ENCODE results near the gene MAD1L1.

MAD1L1 gene

GRCh38 chr7:1957471-1958225, 275.1 kb downstream of the MAD1L1 start:
- TF ChIP-seq CTCF (IDR thresholded peaks at IDR 0.05; ENCODE audit: borderline replicate concordance, insufficient read depth, low read depth, low read length) = no peak

GRCh38 chr7:1956611-1957470, 275.9 kb downstream of the MAD1L1 start:
- H3K4me3 ChIP-seq (ENCODE audit: low read depth, low read length) = no peak overlapping the region
- TF ChIP-seq CTCF (IDR thresholded peaks at IDR 0.05; ENCODE audit: borderline replicate concordance, insufficient read depth, low read depth, low read length) = no peak

More at GRCh38 chr7:1957471-1958225, 275.1 kb downstream of the MAD1L1 start:
- no peak overlapping the region for H3K4me3 ChIP-seq (ENCODE audit: low read depth, low read length)

- no peak for TF ChIP-seq CTCF (IDR thresholded peaks at IDR 0.05; ENCODE audit: borderline replicate concordance, insufficient read depth, low read depth, low read length)
Observed at GRCh38 chr7:1956141-1956540, 276.6 kb downstream of the MAD1L1 start.

GRCh38 chr7:1954366-1955004, 278.3 kb downstream of the MAD1L1 start:
- no peak for TF ChIP-seq CTCF (IDR thresholded peaks at IDR 0.05; ENCODE audit: borderline replicate concordance, insufficient read depth, low read depth, low read length)
- H3K4me3 ChIP-seq (ENCODE audit: low read depth, low read length) = no peak overlapping the region

More at GRCh38 chr7:1956141-1956540, 276.6 kb downstream of the MAD1L1 start:
- H3K4me3 ChIP-seq (ENCODE audit: low read depth, low read length) = no peak overlapping the region

- H3K4me3 ChIP-seq (ENCODE audit: low read depth, low read length) = no peak overlapping the region
- no peak for TF ChIP-seq CTCF (IDR thresholded peaks at IDR 0.05; ENCODE audit: borderline replicate concordance, insufficient read depth, low read depth, low read length)
Observed at GRCh38 chr7:1953199-1954190, 279.2 kb downstream of the MAD1L1 start.

GRCh38 chr7:1952781-1953180, 280.0 kb downstream of the MAD1L1 start:
- H3K4me3 ChIP-seq (ENCODE audit: low read depth, low read length) = no peak overlapping the region
- TF ChIP-seq CTCF (IDR thresholded peaks at IDR 0.05; ENCODE audit: borderline replicate concordance, insufficient read depth, low read depth, low read length) = no peak
